ENCODE results near the gene SERPINE2. TPM values are rescaled to one million over a fixed set of nuclear protein-coding genes. Genes with fewer than 3 reads are reported as not detected.

Gene SERPINE2
- total and polyA plus RNA-seq, 4 donors, result 4.2 to 61.4 (median 11.7) TPM

DNA sequence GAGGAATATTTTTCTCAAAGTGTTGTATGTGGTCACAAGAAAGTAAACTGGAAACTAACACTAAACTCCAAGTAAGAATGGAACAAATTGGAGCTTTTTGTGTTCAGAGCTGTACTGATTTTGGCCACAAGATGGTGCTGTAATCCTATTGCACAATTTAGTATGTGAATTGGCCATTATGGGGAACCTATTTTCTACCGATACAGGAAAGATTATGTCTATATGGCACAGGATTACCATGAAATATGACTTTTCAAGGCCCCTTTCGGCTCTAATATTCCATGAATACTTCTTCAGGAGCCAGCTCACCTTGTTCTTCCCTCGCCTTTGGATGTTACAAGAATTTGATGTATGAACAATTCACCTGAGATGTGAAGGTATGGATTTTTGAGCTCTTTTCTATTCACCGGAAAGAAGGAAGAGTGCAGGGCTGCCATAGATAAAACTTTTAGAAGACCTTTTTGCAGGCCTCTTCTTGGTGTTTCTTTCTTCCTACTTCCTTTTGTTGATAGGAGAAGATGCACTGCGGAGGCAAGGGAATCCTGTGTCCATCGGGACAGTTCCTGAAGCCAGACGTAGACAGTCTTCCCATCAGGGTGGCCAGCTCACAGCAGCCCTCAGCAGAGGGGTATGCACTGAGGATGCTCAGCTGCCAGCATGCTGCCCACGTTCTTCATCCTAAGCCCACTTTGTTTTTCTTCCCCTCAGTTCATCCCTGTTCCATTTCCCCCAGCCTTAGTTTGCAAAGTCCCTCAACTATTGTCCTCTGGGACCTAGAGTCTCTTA, 68.5 kb downstream of the SERPINE2 start:
- WGBS, 2 donors, result 61 to 74% methylated on average over 8 of the region's 8 CpGs
- H3K9me3 ChIP-seq (ENCODE audit: control insufficient read depth in 4 of 4, insufficient read depth in 3 of 4, low read length in 3 of 4), result no peaks in the 10 kb centered on the region
- H3K9ac ChIP-seq (ENCODE audit: insufficient read depth in 1 of 2, low read length in 2 of 2), result no peak overlapping the region
- DNase-seq (peak; percentile 44 to 81 (median 79)), ATAC-seq (ENCODE audit: insufficient read depth, low FRiP score) (peak; percentile 75)
- H3K27ac ChIP-seq (ENCODE audit: low read depth in 1 of 2, low read length in 1 of 2), result no peak overlapping the region
- H3K27me3 ChIP-seq (ENCODE audit: control insufficient read depth in 3 of 3, insufficient read depth in 3 of 3, low read length in 2 of 3), result no peaks in the 10 kb centered on the region
- peaks cover 0 to 3% (median 0%) of the 10 kb centered on the region in 5 donors for H3K4me1 ChIP-seq (ENCODE audit: control insufficient read depth in 5 of 5, insufficient read depth in 5 of 5, low read length in 5 of 5)
- TF ChIP-seq, protein P1, sequence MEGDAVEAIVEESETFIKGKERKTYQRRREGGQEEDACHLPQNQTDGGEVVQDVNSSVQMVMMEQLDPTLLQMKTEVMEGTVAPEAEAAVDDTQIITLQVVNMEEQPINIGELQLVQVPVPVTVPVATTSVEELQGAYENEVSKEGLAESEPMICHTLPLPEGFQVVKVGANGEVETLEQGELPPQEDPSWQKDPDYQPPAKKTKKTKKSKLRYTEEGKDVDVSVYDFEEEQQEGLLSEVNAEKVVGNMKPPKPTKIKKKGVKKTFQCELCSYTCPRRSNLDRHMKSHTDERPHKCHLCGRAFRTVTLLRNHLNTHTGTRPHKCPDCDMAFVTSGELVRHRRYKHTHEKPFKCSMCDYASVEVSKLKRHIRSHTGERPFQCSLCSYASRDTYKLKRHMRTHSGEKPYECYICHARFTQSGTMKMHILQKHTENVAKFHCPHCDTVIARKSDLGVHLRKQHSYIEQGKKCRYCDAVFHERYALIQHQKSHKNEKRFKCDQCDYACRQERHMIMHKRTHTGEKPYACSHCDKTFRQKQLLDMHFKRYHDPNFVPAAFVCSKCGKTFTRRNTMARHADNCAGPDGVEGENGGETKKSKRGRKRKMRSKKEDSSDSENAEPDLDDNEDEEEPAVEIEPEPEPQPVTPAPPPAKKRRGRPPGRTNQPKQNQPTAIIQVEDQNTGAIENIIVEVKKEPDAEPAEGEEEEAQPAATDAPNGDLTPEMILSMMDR (IDR thresholded peaks at IDR 0.05; ENCODE audit: control extremely low read depth, extremely low read depth), result peak; percentile 68
- H3K4me3 ChIP-seq, result no peak overlapping the region
- H3K36me3 ChIP-seq (ENCODE audit: control insufficient read depth in 4 of 4, insufficient read depth in 4 of 4, low read length in 4 of 4), result peaks cover 0 to 17% (median 11%) of the 10 kb centered on the region in 4 donors

- Histone ChIP-seq H3K36me3 (ENCODE audit: control insufficient read depth in 4 of 4, insufficient read depth in 4 of 4, low read length in 4 of 4) (peaks cover 1 to 20% (median 11%) of the 10 kb centered on the region in 4 donors), H3K9ac (ENCODE audit: insufficient read depth in 1 of 2, low read length in 2 of 2) (no peak overlapping the region), H3K27me3 (ENCODE audit: control insufficient read depth in 3 of 3, insufficient read depth in 3 of 3, low read length in 2 of 3) (no peaks in the 10 kb centered on the region), H3K4me3 (no peak overlapping the region), H3K4me1 (ENCODE audit: control insufficient read depth in 5 of 5, insufficient read depth in 5 of 5, low read length in 5 of 5) (peaks cover 0 to 3% (median 0%) of the 10 kb centered on the region in 5 donors), H3K27ac (ENCODE audit: low read depth in 1 of 2, low read length in 1 of 2) (no peak overlapping the region), H3K9me3 (ENCODE audit: control insufficient read depth in 4 of 4, insufficient read depth in 3 of 4, low read length in 3 of 4) (no peaks in the 10 kb centered on the region)
- DNase-seq (no peak), ATAC-seq (ENCODE audit: insufficient read depth, low FRiP score) (no peak)
- WGBS, 2 donors, result 88 to 96% methylated on average over 1 of the region's 1 CpG
- TF ChIP-seq, protein P1 (IDR thresholded peaks at IDR 0.05; ENCODE audit: control extremely low read depth, extremely low read depth), result no peak
Observed at GRCh38 chr2:223969856-223970255, 69.2 kb downstream of the SERPINE2 start.

DNA sequence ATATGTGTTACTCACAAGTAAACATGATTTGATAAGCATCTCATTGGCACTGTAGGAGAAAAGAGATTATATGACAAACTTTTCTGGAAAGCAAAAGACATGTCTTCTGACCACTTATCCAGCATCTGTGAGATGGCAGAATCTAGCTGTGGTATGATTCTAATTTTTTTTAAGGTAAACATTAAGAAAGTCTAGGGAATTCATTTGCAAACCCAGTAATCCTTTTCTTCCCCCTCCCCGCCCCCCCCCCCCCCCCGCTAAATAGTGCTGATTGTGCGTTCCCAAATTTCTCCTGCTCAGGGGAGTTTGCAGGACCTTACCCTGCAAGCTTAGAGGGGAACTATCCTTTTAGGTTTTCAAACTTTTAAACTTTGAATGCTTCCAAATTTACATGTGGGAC, 69.8 kb downstream of the SERPINE2 start:
- 42% methylated on average over 3 of the region's 3 CpGs; no CpG with 5 or more reads in 1 of the 2 donors for WGBS, 2 donors
- Histone ChIP-seq H3K9ac (ENCODE audit: insufficient read depth in 1 of 2, low read length in 2 of 2) (no peak overlapping the region), H3K27me3 (ENCODE audit: control insufficient read depth in 3 of 3, insufficient read depth in 3 of 3, low read length in 2 of 3) (no peaks in the 10 kb centered on the region), H3K36me3 (ENCODE audit: control insufficient read depth in 4 of 4, insufficient read depth in 4 of 4, low read length in 4 of 4) (peaks cover 5 to 20% (median 12%) of the 10 kb centered on the region in 4 donors), H3K4me1 (ENCODE audit: control insufficient read depth in 5 of 5, insufficient read depth in 5 of 5, low read length in 5 of 5) (peaks cover 0 to 3% (median 0%) of the 10 kb centered on the region in 5 donors), H3K4me3 (no peak overlapping the region), H3K27ac (ENCODE audit: low read depth in 1 of 2, low read length in 1 of 2) (no peak overlapping the region), H3K9me3 (ENCODE audit: control insufficient read depth in 4 of 4, insufficient read depth in 3 of 4, low read length in 3 of 4) (no peaks in the 10 kb centered on the region)
- TF ChIP-seq, protein P1 (IDR thresholded peaks at IDR 0.05; ENCODE audit: control extremely low read depth, extremely low read depth), result no peak
- DNase-seq (no peak), ATAC-seq (ENCODE audit: insufficient read depth, low FRiP score) (no peak)

Measured in lung (tissue), 12 donors.